Activated CD4-positive, alpha-beta T cell treated with anti-CD3 and anti-CD28 coated beads, Interleukin-2, amount 10 ng/mL, durations not matched to agents 7 days and 5 days (primary cell): ENCODE data around the gene ZSCAN9. TPM values are rescaled to one million over a fixed set of nuclear protein-coding genes. Genes with fewer than 3 reads are reported as not detected.

ENCODE experiments used
- CTCF ChIA-PET: fragments of 350-600 bp; sonication (Branson Sonifier 250); formaldehyde crosslinking; loops from one replicate; lab custom pipeline; 2021; ENCODE audit warnings: antibody characterized with exemption; lab: Charles Lee
- POLR2A ChIA-PET: fragments of 350-600 bp; sonication (Branson Sonifier 250); formaldehyde crosslinking; loops from one replicate; lab custom pipeline; 2021; ENCODE audit warnings: antibody characterized with exemption; lab: Charles Lee
- DNase-seq: peaks from one replicate; pipeline ENCODE4 v3.0.0-alpha.2; 2020
- H3K27ac Mint-ChIP-seq: one replicate; pipeline ENCODE4 v1.8.0; 2021; ENCODE audit warnings: mild to moderate bottlenecking, moderate library complexity, mixed read lengths
- H3K27me3 Mint-ChIP-seq: one replicate; pipeline ENCODE4 v1.8.0; 2021; ENCODE audit warnings: mixed read lengths
- H3K36me3 Mint-ChIP-seq: one replicate; pipeline ENCODE4 v1.8.0; 2021; ENCODE audit warnings: low read depth, mixed read lengths
- H3K4me1 Mint-ChIP-seq: one replicate; pipeline ENCODE4 v1.8.0; 2021; ENCODE audit warnings: mixed read lengths
- H3K4me3 Mint-ChIP-seq: one replicate; pipeline ENCODE4 v1.8.0; 2021; ENCODE audit warnings: mild to moderate bottlenecking, moderate library complexity, mixed read lengths
- H3K9me3 Mint-ChIP-seq: one replicate; pipeline ENCODE4 v1.8.0; 2021; ENCODE audit warnings: mixed read lengths
- total RNA-seq, 2 experiments: library from RNA; stranded (reverse); gene quantifications; one replicate each; pipeline ENCODE4 v1.2.3, GENCODE V29; 2021

The ZSCAN9 gene
- total RNA-seq, 2 experiments from 2014 or later = 1.5 to 1.6 TPM

- ChIA-PET POLR2A (no interaction called here), CTCF (no interaction called here)
- Mint-ChIP-seq H3K27ac (no peak overlapping the region), H3K4me1 (no peaks in the 10 kb centered on the region), H3K4me3 (no peak overlapping the region), H3K27me3 (no peaks in the 10 kb centered on the region), H3K36me3 (peaks cover 6% of the 10 kb centered on the region), H3K9me3 (peaks cover 11% of the 10 kb centered on the region)
- DNase-seq = no peak
These were observed 10.9 kb downstream of the ZSCAN9 start for GRCh38 chr6:28235912-28236452.

- H3K27ac Mint-ChIP-seq = no peak overlapping the region
- no peaks in the 10 kb centered on the region for H3K4me1 Mint-ChIP-seq
- DNase-seq = no peak
These were observed 14.6 kb downstream of the ZSCAN9 start for GRCh38 chr6:28239636-28240035.

GRCh38 chr6:28240471-28240870, 15.4 kb downstream of the ZSCAN9 start:
- H3K4me3 Mint-ChIP-seq = no peak overlapping the region
- no peak overlapping the region for H3K27ac Mint-ChIP-seq
- ChIA-PET POLR2A (no interaction called here), CTCF (no interaction called here)
- H3K27me3 Mint-ChIP-seq = no peaks in the 10 kb centered on the region
- DNase-seq = no peak
- H3K9me3 Mint-ChIP-seq = peaks cover 2% of the 10 kb centered on the region
- no peaks in the 10 kb centered on the region for H3K4me1 Mint-ChIP-seq
- peaks cover 16% of the 10 kb centered on the region for H3K36me3 Mint-ChIP-seq

More at GRCh38 chr6:28239636-28240035, 14.6 kb downstream of the ZSCAN9 start:
- Mint-ChIP-seq H3K27me3 (no peaks in the 10 kb centered on the region), H3K4me3 (no peak overlapping the region), H3K36me3 (peaks cover 8% of the 10 kb centered on the region), H3K9me3 (peaks cover 2% of the 10 kb centered on the region)
- POLR2A ChIA-PET = no interaction called here
- CTCF ChIA-PET = no interaction called here

- Mint-ChIP-seq H3K36me3 (peaks cover 46% of the 10 kb centered on the region), H3K4me3 (no peak overlapping the region), H3K27me3 (no peaks in the 10 kb centered on the region), H3K4me1 (peaks cover 3% of the 10 kb centered on the region), H3K27ac (no peak overlapping the region), H3K9me3 (no peaks in the 10 kb centered on the region)
- no peak for DNase-seq
- ChIA-PET CTCF (interaction anchor here (0.5 kb wide), 1 partner anchor 47 kb away, joined by 3 read pairs; no protein-coding TSS in a partner anchor), POLR2A (no interaction called here)
These were observed 18.9 kb downstream of the ZSCAN9 start for GRCh38 chr6:28243946-28244345.

GRCh38 chr6:28245206-28245941, 20.3 kb downstream of the ZSCAN9 start:
- no peak for DNase-seq
- ChIA-PET CTCF (no interaction called here), POLR2A (no interaction called here)
- H3K4me3 Mint-ChIP-seq = no peak overlapping the region
- H3K27me3 Mint-ChIP-seq = no peaks in the 10 kb centered on the region
- peaks cover 47% of the 10 kb centered on the region for H3K36me3 Mint-ChIP-seq
- no peaks in the 10 kb centered on the region for H3K9me3 Mint-ChIP-seq
- H3K4me1 Mint-ChIP-seq = peaks cover 11% of the 10 kb centered on the region
- no peak overlapping the region for H3K27ac Mint-ChIP-seq

GRCh38 chr6:28248916-28249315, 23.8 kb downstream of the ZSCAN9 start:
- H3K27ac Mint-ChIP-seq = no peak overlapping the region
- ChIA-PET POLR2A (no interaction called here), CTCF (no interaction called here)
- peaks cover 32% of the 10 kb centered on the region for H3K4me1 Mint-ChIP-seq
- no peaks in the 10 kb centered on the region for H3K9me3 Mint-ChIP-seq
- peaks cover 48% of the 10 kb centered on the region for H3K36me3 Mint-ChIP-seq
- no peak overlapping the region for H3K4me3 Mint-ChIP-seq
- DNase-seq = no peak
- no peaks in the 10 kb centered on the region for H3K27me3 Mint-ChIP-seq

GRCh38 chr6:28250747-28251146, 25.7 kb downstream of the ZSCAN9 start:
- CTCF ChIA-PET = interaction anchor here (1.4 kb wide), 1 partner anchor 146 kb away, joined by 3 read pairs; no protein-coding TSS in a partner anchor
- POLR2A ChIA-PET = no interaction called here
- Mint-ChIP-seq H3K9me3 (no peaks in the 10 kb centered on the region), H3K36me3 (peaks cover 32% of the 10 kb centered on the region), H3K4me3 (peak overlapping the region; percentile 62), H3K27me3 (no peaks in the 10 kb centered on the region), H3K27ac (no peak overlapping the region), H3K4me1 (peaks cover 32% of the 10 kb centered on the region)
- DNase-seq = no peak

- Mint-ChIP-seq H3K4me3 (peak overlapping the region; percentile 97), H3K27ac (peak overlapping the region; percentile 94), H3K4me1 (peaks cover 32% of the 10 kb centered on the region), H3K27me3 (no peaks in the 10 kb centered on the region), H3K36me3 (peaks cover 25% of the 10 kb centered on the region), H3K9me3 (no peaks in the 10 kb centered on the region)
- CTCF ChIA-PET = interaction anchor here (1.1 to 1.9 kb wide), 2 partner anchors 15 to 17 kb away, joined by 5 to 7 read pairs; partner anchors contain the start of gene ZSCAN26
- POLR2A ChIA-PET = interaction anchor here (1.0 to 1.2 kb wide), 2 partner anchors 15 to 110 kb away, joined by 3 to 6 read pairs; partner anchors contain the start of genes ZKSCAN8 and ZSCAN26
- DNase-seq = peak; percentile 49
These were observed 26.6 kb downstream of the ZSCAN9 start for GRCh38 chr6:28251661-28252008.

GRCh38 chr6:28252009-28252975, 27.2 kb downstream of the ZSCAN9 start, which contains the start of gene ZKSCAN4:
ZKSCAN4 (minus strand) TSS chr6:28252269; CDS start chr6:28251980, 289 bp downstream.
- Mint-ChIP-seq H3K36me3 (peaks cover 18% of the 10 kb centered on the region), H3K4me1 (peaks cover 32% of the 10 kb centered on the region), H3K9me3 (no peaks in the 10 kb centered on the region), H3K4me3 (peak within 1 kb of the TSS; percentile 97), H3K27me3 (no peaks in the 10 kb centered on the region), H3K27ac (peak within 1 kb of the TSS; percentile 94)
- ChIA-PET CTCF (interaction anchor here (0.8 to 1.9 kb wide), 4 partner anchors 14 to 136 kb away, joined by 4 to 7 read pairs (median 5); partner anchors contain the start of gene ZSCAN26), POLR2A (interaction anchor here (0.5 to 1.2 kb wide), 4 partner anchors 15 to 148 kb away, joined by 3 to 6 read pairs (median 3); partner anchors contain the start of genes ZKSCAN8, ZSCAN26 and ZSCAN31)
- peak; percentile 84 for DNase-seq

- ChIA-PET CTCF (interaction anchor here (0.8 to 1.5 kb wide), 2 partner anchors 13 to 15 kb away, joined by 3 to 4 read pairs; partner anchors contain the start of gene ZSCAN26), POLR2A (no interaction called here)
- H3K36me3 Mint-ChIP-seq = peaks cover 14% of the 10 kb centered on the region
- DNase-seq = no peak
- peaks cover 8% of the 10 kb centered on the region for H3K9me3 Mint-ChIP-seq
- no peak overlapping the region for H3K27ac Mint-ChIP-seq
- H3K4me1 Mint-ChIP-seq = peaks cover 38% of the 10 kb centered on the region
- no peak overlapping the region for H3K4me3 Mint-ChIP-seq
- H3K27me3 Mint-ChIP-seq = peaks cover 2% of the 10 kb centered on the region
These were observed 29.0 kb downstream of the ZSCAN9 start for GRCh38 chr6:28254121-28254519.

- ChIA-PET POLR2A (no interaction called here), CTCF (no interaction called here)
- Mint-ChIP-seq H3K27ac (no peak overlapping the region), H3K4me1 (peaks cover 23% of the 10 kb centered on the region), H3K36me3 (peaks cover 10% of the 10 kb centered on the region), H3K27me3 (peaks cover 10% of the 10 kb centered on the region), H3K4me3 (no peak overlapping the region), H3K9me3 (peaks cover 13% of the 10 kb centered on the region)
- DNase-seq = no peak
These were observed 32.0 kb downstream of the ZSCAN9 start for GRCh38 chr6:28257042-28257441.
